Ishikawa (cell line): ENCODE data around the gene IGSF3.

ENCODE experiments used
- CEBPB ChIP-seq: IDR thresholded peaks from 2 replicates; pipeline ENCODE4 v1.6.1; 2012
- CREB1 ChIP-seq: IDR thresholded peaks from 2 replicates; pipeline ENCODE4 v1.6.1; 2012; ENCODE audit warnings: low read depth
- EGR1 ChIP-seq: IDR thresholded peaks from 2 replicates; pipeline ENCODE4 v1.6.1; 2012
- EP300 ChIP-seq: IDR thresholded peaks from 2 replicates; pipeline ENCODE4 v1.6.1; 2012; ENCODE audit warnings: borderline replicate concordance
- FOXM1 ChIP-seq: IDR thresholded peaks from 2 replicates; pipeline ENCODE4 v1.6.1; 2012; ENCODE audit warnings: low read depth, borderline replicate concordance
- RAD21 ChIP-seq: IDR thresholded peaks from 2 replicates; pipeline ENCODE4 v1.6.1; 2012; ENCODE audit warnings: low read depth
- TAF1 ChIP-seq: IDR thresholded peaks from 2 replicates; pipeline ENCODE4 v1.6.1; 2012; ENCODE audit warnings: low read depth, mild to moderate bottlenecking
- ZBTB7A ChIP-seq: IDR thresholded peaks from 2 replicates; pipeline ENCODE4 v1.6.1; 2012; ENCODE audit warnings: low read depth
- TF ChIP-seq, protein P1 (sequence below): IDR thresholded peaks from 2 replicates; pipeline ENCODE4 v1.6.1; 2012
- TF ChIP-seq, protein P2 (sequence below): IDR thresholded peaks from 2 replicates; pipeline ENCODE4 v1.6.1; 2012; ENCODE audit warnings: low read depth, mild to moderate bottlenecking
- TF ChIP-seq, protein P3 (sequence below): IDR thresholded peaks from 2 replicates; pipeline ENCODE4 v1.6.1; 2012

DNA sequence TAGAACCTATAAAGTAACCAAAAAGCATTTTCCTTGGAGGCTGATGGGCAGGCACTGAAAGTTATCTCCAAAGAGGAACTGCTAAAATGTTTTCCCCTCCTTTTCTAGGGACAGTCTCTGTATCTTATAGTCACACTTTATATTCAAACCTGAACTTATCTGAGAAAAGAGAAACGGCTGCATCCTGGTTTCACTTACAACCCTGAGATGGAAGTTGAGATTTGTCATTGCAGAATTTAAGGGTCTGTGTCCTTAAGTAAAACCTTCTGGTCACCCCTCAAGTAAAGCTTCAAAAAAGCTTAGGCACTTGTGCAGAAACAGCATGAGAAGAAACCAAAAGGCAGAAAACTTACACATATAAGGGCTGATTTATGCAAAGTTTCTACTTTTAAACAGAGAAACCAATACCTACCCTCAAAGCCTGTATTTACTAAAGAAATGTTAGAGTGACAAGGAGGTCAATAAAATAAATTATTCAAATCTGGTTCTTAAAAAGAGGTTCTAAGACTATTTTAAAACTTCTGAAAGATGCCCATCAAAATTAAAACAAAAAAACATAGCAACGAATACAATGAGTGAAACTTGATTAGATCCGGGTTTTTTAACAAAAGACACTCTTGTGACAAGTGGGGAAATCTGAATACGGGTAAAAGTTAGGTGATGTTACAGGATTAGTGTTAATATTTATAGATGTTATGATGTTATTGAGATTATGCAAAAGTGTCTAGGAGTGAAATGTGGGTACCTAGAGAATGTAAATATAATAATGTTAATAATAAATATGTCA, 106.6 kb downstream of the IGSF3 start:
- TF ChIP-seq ZBTB7A (no peak), TAF1 (no peak), CREB1 (no peak), EP300 (no peak), CEBPB (no peak), RAD21 (no peak), FOXM1 (no peak), EGR1 (no peak)
- TF ChIP-seq, protein P1, sequence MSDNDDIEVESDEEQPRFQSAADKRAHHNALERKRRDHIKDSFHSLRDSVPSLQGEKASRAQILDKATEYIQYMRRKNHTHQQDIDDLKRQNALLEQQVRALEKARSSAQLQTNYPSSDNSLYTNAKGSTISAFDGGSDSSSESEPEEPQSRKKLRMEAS, result no peak
- TF ChIP-seq, protein P2, sequence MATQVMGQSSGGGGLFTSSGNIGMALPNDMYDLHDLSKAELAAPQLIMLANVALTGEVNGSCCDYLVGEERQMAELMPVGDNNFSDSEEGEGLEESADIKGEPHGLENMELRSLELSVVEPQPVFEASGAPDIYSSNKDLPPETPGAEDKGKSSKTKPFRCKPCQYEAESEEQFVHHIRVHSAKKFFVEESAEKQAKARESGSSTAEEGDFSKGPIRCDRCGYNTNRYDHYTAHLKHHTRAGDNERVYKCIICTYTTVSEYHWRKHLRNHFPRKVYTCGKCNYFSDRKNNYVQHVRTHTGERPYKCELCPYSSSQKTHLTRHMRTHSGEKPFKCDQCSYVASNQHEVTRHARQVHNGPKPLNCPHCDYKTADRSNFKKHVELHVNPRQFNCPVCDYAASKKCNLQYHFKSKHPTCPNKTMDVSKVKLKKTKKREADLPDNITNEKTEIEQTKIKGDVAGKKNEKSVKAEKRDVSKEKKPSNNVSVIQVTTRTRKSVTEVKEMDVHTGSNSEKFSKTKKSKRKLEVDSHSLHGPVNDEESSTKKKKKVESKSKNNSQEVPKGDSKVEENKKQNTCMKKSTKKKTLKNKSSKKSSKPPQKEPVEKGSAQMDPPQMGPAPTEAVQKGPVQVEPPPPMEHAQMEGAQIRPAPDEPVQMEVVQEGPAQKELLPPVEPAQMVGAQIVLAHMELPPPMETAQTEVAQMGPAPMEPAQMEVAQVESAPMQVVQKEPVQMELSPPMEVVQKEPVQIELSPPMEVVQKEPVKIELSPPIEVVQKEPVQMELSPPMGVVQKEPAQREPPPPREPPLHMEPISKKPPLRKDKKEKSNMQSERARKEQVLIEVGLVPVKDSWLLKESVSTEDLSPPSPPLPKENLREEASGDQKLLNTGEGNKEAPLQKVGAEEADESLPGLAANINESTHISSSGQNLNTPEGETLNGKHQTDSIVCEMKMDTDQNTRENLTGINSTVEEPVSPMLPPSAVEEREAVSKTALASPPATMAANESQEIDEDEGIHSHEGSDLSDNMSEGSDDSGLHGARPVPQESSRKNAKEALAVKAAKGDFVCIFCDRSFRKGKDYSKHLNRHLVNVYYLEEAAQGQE, result no peak
- TF ChIP-seq, protein P3, sequence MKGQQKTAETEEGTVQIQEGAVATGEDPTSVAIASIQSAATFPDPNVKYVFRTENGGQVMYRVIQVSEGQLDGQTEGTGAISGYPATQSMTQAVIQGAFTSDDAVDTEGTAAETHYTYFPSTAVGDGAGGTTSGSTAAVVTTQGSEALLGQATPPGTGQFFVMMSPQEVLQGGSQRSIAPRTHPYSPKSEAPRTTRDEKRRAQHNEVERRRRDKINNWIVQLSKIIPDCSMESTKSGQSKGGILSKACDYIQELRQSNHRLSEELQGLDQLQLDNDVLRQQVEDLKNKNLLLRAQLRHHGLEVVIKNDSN, result no peak
